Heart left ventricle (tissue), 13 donors: ENCODE results near the gene GOSR2.

ENCODE experiments used
- CTCF ChIP-seq, 12 donors: fragments of 200-600 bp; sonication (generic) in 4 of 12; IDR thresholded peaks; one replicate each; pipeline versions ENCODE4 v1.5.0 to v1.8.0; 2018 to 2022; ENCODE audit warnings: antibody characterized with exemption in 12 of 12, mild to moderate bottlenecking in 5 of 12
- POLR2A ChIP-seq, 2 donors: fragments of 450-650 bp; IDR thresholded peaks; one replicate each; pipeline ENCODE4 v1.6.1; 2017; ENCODE audit warnings: antibody characterized with exemption in 2 of 2, mild to moderate bottlenecking in 2 of 2, moderate library complexity in 2 of 2
- donor health status: ischemic (EF 13 %, LVEDD 7.1; RV severe dilation, severe dysfunction).
- donor health status: DM: no; HTN: yes; CAD: no.
- donor health status: DM: no; HTN: no; CAD: no.
- donor health status: ischemic (EF 25% LVEDD 6.9; RV normal size, moderate dysfunction).
- donor health status: ischemic (EF 25% LVEDD 5.7; RV mildly dilated, moderate dysfunction).
- donor health status: ischemic (EF 35%, LVEDD 5.7; RV mildly dilated, moderate dysfunction).
- donor health status: nonischemic (EF 11% LVEDD 7.7; RV severe dilation, severe dysfunction).
- donor health status: DM: yes; HTN: yes; CAD: no.
- donor health status: PGD.
- donor health status: ischemic (EF 29% LVEDD 5.4; RV normal size, mild dysfunction).
- donor health status: nonischemic (EF 23%, LVEDD 6.1; RV moderate dilation, normal function).

GRCh38 chr17:46916211-46916610, 6.7 kb upstream of the GOSR2 start:
- TF ChIP-seq CTCF (IDR thresholded peaks at IDR 0.05) (no peak), POLR2A (IDR thresholded peaks at IDR 0.05) (no peak)
